HT1080 (cell line): ENCODE data around the gene BMPER. TPM values are rescaled to one million over a fixed set of nuclear protein-coding genes. Genes with fewer than 3 reads are reported as not detected.

Experiments
- DNase-seq: peaks from one replicate; pipeline ENCODE4 v3.0.0-alpha.2; 2015; ENCODE audit warnings: low read depth
- total RNA-seq: library from RNA; depleted of rRNA; stranded (reverse); fragments of >200 nt; shearing (Covaris generic); gene quantifications from 2 replicates; pipeline ENCODE4 v1.2.3, GENCODE V29; 2014

The BMPER gene
- total RNA-seq, 1 experiment from 2014 or later: 3.8 TPM

GRCh38 chr7:33964417-33965182 lies 59.3 kb downstream of the BMPER start:
- no peak for DNase-seq

- DNase-seq: no peak
Observed at GRCh38 chr7:33965183-33965744, 59.9 kb downstream of the BMPER start.

- no peak for DNase-seq
Observed at GRCh38 chr7:33968591-33968990, 63.3 kb downstream of the BMPER start.

GRCh38 chr7:33970536-33970935 lies 65.2 kb downstream of the BMPER start:
- DNase-seq: no peak

- DNase-seq: no peak
Observed at GRCh38 chr7:33971106-33971505, 65.8 kb downstream of the BMPER start.

- DNase-seq: peak; percentile 15
Observed at GRCh38 chr7:33973231-33974015, 68.1 kb downstream of the BMPER start.

GRCh38 chr7:33979300-33979806 lies 74.0 kb downstream of the BMPER start:
- DNase-seq: no peak

- DNase-seq: peak; percentile 93
Observed at GRCh38 chr7:33979807-33980355, 74.5 kb downstream of the BMPER start.

GRCh38 chr7:33981226-33981625 lies 75.9 kb downstream of the BMPER start:
- DNase-seq: no peak

GRCh38 chr7:33981671-33982424 lies 76.5 kb downstream of the BMPER start:
- peak; percentile 34 for DNase-seq

- peak; percentile 70 for DNase-seq
Observed at GRCh38 chr7:33982425-33982786, 77.1 kb downstream of the BMPER start.

- DNase-seq: no peak
Observed at GRCh38 chr7:33986451-33986850, 81.1 kb downstream of the BMPER start.

GRCh38 chr7:33986951-33987947 lies 81.9 kb downstream of the BMPER start:
- DNase-seq: peak; percentile 100

- peak; percentile 20 for DNase-seq
Observed at GRCh38 chr7:33996899-33997298, 91.6 kb downstream of the BMPER start.

GRCh38 chr7:33998476-33998875 lies 93.1 kb downstream of the BMPER start:
- no peak for DNase-seq

GRCh38 chr7:34011017-34011695 lies 105.8 kb downstream of the BMPER start:
- DNase-seq: no peak

- DNase-seq: no peak
Observed at GRCh38 chr7:34011696-34012095, 106.4 kb downstream of the BMPER start.

- DNase-seq: no peak
Observed at GRCh38 chr7:34013421-34013820, 108.1 kb downstream of the BMPER start.

- DNase-seq: no peak
Observed at GRCh38 chr7:34015651-34016050, 110.3 kb downstream of the BMPER start.
